ENCODE results near the gene KRT86. TPM values are rescaled to one million over a fixed set of nuclear protein-coding genes. Genes with fewer than 3 reads are reported as not detected.
A peak's percentile ranks its signal among the peaks of the same experiment; 100 is the strongest.

The KRT86 gene
- total and polyA plus RNA-seq, 2 experiments from 2014 or later, result 0.35 TPM; not detected in 1

DNA sequence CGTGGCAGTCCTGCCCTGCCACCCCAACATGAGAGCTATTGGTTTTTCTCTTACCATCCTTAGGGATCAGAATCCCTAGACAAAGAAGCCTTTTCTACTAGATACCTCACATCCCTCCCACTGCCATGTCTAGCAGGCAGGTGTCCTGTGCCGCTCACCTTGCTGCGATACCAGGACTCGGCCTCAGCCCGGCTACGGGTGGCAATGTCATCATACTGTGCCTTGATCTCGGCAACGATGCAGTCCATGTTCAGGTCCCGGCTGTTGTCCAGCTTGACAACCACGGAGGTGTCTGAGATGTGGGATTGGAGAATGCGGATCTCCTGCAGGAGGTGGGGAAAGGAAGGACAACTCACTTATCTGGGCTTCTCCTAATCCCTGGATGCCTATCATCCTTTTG is 42.3 kb downstream of the KRT86 start:
- peaks cover 60% of the 10 kb centered on the region for H3K27me3 ChIP-seq
- TF ChIP-seq, protein P1, sequence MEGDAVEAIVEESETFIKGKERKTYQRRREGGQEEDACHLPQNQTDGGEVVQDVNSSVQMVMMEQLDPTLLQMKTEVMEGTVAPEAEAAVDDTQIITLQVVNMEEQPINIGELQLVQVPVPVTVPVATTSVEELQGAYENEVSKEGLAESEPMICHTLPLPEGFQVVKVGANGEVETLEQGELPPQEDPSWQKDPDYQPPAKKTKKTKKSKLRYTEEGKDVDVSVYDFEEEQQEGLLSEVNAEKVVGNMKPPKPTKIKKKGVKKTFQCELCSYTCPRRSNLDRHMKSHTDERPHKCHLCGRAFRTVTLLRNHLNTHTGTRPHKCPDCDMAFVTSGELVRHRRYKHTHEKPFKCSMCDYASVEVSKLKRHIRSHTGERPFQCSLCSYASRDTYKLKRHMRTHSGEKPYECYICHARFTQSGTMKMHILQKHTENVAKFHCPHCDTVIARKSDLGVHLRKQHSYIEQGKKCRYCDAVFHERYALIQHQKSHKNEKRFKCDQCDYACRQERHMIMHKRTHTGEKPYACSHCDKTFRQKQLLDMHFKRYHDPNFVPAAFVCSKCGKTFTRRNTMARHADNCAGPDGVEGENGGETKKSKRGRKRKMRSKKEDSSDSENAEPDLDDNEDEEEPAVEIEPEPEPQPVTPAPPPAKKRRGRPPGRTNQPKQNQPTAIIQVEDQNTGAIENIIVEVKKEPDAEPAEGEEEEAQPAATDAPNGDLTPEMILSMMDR (IDR thresholded peaks at IDR 0.05; ENCODE audit: low read depth, low read length), result no peak

DNA sequence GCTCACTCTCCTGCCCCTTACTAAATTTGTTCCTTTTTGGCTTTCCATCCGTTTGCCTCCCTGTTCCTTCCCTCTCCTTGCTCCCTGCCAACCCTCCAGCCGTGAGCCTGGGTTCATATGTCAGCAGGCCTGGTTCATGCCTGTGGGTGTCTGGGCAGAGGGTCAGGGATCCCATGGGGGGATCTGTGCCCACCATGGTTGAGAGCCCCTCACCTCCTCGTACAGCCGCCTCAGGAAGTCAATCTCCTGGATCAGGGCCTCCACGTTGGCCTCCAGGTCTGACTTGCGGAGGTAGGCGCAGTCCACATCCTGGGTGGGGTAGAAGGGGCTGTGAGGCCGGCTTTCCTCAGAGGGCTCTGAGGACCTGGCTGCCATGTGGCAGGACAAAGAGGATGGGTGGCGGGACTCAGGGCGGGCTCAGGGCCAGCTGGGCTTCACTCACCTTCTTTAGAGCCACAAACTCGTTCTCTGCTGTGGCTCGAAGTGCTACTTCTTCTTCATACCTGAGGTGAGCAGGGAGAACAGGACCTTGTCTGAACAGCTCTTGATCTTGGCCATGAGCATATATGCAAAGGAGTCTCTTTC is 43.1 kb downstream of the KRT86 start:
- Histone ChIP-seq H3K36me3 (no peaks in the 10 kb centered on the region), H3K9me3 (ENCODE audit: low read depth) (no peaks in the 10 kb centered on the region), H3K4me3 (no peak overlapping the region), H3K4me1 (ENCODE audit: low read depth) (no peaks in the 10 kb centered on the region), H3K27ac (no peak overlapping the region), H3K27me3 (peaks cover 60% of the 10 kb centered on the region)
- DNase-seq (ENCODE audit: low read depth in 1 of 2, low spot score in 1 of 2), result no peak
- TF ChIP-seq, protein P1 (IDR thresholded peaks at IDR 0.05; ENCODE audit: low read depth, low read length), result no peak

More for the DNA sequence above, 42.3 kb downstream of the KRT86 start:
- Histone ChIP-seq H3K36me3 (no peaks in the 10 kb centered on the region), H3K27ac (no peak overlapping the region), H3K4me3 (no peak overlapping the region), H3K9me3 (ENCODE audit: low read depth) (no peaks in the 10 kb centered on the region), H3K4me1 (ENCODE audit: low read depth) (no peaks in the 10 kb centered on the region)
- DNase-seq (ENCODE audit: low read depth in 1 of 2, low spot score in 1 of 2), result no peak

DNA sequence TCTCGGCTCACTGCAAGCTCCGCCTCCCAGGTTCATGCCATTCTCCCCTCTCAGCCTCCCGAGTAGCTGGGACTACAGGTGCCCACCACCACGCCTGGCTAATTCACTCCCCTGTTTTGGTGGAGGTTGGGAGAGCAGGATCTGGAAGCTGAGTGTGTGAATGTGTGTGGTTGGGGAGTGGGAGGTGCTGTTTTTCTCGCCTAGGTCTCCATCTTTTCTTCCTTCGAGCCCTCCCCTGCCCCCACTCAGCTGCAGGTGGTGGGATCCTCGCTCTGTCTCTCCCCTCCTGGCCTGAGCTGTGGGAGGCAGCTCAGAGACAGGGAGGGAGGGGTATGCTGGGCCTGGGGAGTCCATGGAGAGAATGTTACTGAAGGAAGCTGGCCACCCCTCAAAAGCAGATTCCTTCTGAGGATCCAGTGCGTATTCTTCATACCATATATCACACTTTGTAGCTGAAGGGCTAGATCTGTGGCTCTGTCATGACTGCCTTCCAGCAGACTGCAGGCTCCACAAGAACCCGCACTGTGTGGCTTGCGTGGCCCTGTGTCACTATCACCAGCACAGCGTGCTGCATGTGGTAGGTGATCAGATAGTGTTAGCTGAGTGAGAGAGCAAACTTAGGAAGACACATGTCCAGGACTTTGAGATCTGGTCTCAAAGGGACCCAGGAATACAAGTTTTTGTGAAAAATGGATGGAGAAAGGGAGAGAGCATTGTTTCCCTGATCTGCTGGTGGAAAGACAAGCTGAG is 44.0 kb downstream of the KRT86 start:
- H3K27ac ChIP-seq, result no peak overlapping the region

DNA sequence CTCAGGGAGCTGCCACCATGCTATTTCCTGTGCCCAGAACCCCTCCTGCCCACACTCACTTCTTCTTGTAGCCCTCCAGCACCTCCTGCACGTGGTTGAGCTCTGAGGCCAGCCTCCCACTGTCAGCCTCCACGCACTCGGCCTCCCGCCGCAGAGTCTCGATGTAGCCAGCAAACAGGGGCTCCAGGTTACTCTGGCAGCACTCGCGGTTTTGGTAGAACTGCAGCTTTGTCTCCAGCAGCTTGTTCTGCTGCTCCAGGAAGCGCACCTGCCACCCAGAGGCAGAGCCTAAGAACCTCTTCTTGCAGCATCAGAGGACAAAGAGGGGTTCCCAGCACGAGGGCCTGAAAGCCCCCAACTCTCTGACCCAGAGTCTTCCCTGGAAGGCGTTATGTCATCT is 44.7 kb downstream of the KRT86 start:
- Histone ChIP-seq H3K27ac (no peak overlapping the region), H3K9me3 (ENCODE audit: low read depth) (no peaks in the 10 kb centered on the region), H3K4me3 (no peak overlapping the region), H3K27me3 (peaks cover 62% of the 10 kb centered on the region), H3K36me3 (no peaks in the 10 kb centered on the region), H3K4me1 (ENCODE audit: low read depth) (no peaks in the 10 kb centered on the region)
- peak in 1 of 2 donors; percentile 7 for DNase-seq (ENCODE audit: low read depth in 1 of 2, low spot score in 1 of 2)
- TF ChIP-seq, protein P1 (IDR thresholded peaks at IDR 0.05; ENCODE audit: low read depth, low read length), result no peak

More for the DNA sequence above, 44.0 kb downstream of the KRT86 start:
- no peak overlapping the region for H3K4me3 ChIP-seq
- no peaks in the 10 kb centered on the region for H3K4me1 ChIP-seq (ENCODE audit: low read depth)
- peaks cover 63% of the 10 kb centered on the region for H3K27me3 ChIP-seq
- no peak for DNase-seq (ENCODE audit: low read depth in 1 of 2, low spot score in 1 of 2)
- no peaks in the 10 kb centered on the region for H3K36me3 ChIP-seq
- TF ChIP-seq, protein P1 (IDR thresholded peaks at IDR 0.05; ENCODE audit: low read depth, low read length), result no peak
- no peaks in the 10 kb centered on the region for H3K9me3 ChIP-seq (ENCODE audit: low read depth)

DNA sequence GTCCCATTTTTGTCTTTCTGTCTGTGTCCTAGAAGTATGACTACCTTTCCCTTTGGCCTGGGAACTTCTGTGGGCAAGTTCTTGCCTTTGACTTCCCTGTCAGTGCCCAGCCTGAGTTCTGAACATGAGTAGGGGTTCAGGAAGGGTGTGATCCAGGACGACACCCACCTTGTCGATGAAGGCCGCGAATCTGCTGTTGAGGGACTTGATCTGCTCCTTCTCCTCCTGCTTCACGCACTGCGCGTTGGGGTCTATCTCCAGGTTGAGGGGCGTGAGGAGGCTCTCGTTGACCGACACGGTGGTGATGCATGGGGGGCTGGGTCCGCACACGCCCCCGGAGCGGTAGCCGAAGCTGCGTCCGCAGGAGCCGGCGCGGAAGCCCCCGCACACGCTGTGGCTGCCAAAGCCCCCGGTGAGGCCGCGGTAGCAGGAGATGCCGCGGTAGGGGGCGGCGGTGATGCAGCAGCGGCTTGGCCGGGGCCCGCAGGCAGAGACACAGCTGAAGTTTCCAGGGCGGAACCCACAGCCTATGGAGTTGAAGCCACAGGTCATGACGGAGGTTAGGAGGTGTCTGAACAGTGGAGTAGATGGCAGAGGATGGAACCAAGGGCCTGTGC is 46.4 kb downstream of the KRT86 start, which contains the start of gene KRT83:
Gene KRT83, minus strand, starts transcription at position 615 of the 617 bp plus-strand sequence. Its CDS starts 63 bp downstream, at position 552.
- H3K27me3 ChIP-seq, result peaks cover 69% of the 10 kb centered on the region
- no peak for DNase-seq (ENCODE audit: low read depth in 1 of 2, low spot score in 1 of 2)

More for the DNA sequence above, 46.4 kb downstream of the KRT86 start, which contains the start of gene KRT83:
- Histone ChIP-seq H3K9me3 (ENCODE audit: low read depth) (no peaks in the 10 kb centered on the region), H3K36me3 (no peaks in the 10 kb centered on the region), H3K4me1 (ENCODE audit: low read depth) (no peaks in the 10 kb centered on the region), H3K4me3 (no peak within 1 kb of the TSS), H3K27ac (no peak within 1 kb of the TSS)
- TF ChIP-seq, protein P1 (IDR thresholded peaks at IDR 0.05; ENCODE audit: low read depth, low read length), result no peak

Data from cardiac muscle cell (in vitro differentiated cells and primary cell).